Stimulated activated CD4-positive, alpha-beta T cell treated with anti-CD3 and anti-CD28 coated beads, Interleukin-15, amount 100 ng/mL, for 48 hours (primary cell): ENCODE results near the gene IRX3.

Source experiments
- DNase-seq, 2 donors: peaks; one replicate each; pipeline ENCODE4 v3.0.0-alpha.2; 2020; ENCODE audit warnings: low read depth in 2 of 2

IRX3 gene

DNA sequence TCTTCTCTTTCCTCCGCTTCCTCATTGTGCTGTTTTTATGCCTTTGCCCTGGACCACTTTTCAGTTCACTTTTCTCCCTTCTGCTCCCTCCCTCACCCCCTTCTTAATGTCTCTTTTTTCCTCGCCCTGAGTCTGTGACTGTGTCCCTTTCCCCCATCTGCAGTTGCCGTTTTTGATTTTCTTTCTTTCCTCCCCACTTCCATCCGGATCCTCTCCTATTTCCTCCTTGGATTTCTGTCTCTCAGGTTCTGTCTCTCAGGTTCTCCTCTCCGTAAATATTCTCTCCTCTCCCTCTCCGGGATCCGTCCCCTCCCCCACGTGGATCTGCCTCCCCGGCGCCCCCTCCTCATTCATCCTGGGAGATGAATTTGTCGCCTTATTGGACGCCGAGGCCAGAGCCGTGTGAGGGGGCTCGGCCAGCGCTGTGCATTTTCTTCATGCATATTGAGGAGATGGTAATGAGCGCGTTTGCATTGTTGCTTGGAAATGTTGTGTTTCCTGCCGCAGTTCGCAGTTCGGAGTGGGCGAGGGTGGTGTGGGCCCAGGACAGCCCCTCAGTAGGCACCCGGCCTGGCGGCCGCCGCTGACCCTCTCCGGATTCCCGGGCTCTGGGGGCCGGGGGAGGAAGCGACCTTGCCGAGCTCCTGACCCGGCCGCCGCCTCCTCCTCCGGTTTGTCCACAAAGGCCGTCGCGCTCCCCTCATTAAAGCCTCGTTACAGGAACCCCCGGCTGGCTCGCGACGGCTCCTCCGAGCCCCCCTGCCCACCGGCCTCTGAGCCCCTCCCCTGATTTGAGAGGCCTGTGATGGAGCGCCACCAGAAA is 4.5 kb upstream of the IRX3 start:
- no peak for DNase-seq

DNA sequence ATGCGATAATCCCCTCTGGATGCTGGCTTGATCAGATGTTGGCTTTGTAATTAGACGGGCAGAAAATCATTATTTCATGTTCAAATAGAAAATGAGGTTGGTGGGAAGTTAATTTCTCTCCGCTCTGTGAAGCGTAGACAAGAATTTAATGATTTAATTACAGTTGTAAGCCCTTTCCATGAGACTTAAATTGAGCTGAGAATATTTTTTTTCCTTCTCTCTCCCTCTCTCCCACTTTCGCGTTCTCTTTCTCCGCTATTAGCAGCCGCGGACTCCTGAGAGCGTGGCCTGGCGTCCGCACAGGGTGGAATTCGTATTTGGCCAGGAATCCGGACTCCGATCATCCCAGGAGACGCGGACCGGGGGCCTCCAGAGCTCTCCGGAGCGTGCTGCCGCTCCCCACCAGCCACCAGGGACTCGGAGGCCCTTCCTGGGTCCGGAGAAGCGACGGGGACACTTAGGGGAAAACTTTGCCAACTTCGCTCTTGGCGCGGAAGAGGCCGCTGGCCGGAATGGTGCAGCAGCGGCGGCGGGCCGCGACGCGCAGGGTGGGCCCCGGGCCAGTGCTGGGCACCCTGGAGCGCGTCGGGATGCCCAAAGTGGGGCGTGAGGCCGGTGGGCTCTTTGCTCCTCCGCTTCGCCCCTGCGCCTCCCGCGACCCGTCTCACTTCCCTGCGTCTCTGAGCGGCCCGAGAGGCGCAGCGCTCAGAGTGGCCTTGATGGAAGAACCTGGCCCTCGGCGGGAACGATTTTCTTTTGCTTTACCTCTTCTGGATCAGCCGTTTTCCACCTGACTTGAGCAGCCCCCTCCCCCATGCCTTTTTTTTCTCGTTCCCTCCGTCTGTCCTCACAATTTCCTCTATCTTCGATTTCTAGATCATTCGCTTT is 3.6 kb upstream of the IRX3 start:
- DNase-seq, result no peak

DNA sequence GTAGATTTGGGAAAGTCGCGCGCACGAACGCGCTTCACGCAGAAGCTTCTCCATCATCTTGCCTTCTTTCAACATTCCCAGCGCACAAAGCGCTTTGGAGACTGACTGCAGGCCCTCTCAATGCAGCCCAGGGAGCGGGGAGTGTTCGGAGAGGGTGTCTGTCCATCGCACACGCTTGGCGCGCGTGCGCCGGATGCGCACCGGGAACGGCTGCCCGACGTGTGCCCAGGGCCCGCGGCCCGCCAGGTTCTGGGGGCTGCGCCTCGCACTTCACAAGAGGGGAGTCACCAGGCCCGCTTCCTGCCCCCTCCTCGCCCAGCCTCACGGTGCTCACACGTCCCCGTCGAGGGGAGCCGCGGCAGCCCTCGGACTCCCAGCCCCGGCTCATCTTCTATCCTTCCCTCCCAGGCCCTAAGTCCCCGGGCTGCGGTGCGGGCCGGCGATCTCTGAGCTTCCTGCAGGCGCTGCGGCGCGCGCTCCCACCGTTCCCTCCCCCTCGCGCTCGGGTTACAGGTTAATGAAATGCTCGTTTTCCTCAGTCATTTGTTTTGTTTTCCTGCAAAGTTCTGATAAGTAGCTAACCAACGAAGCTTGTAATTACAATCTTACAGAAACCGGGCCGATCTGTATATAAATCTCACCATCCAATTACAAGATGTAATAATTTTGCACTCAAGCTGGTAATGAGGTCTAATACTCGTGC is 2.8 kb upstream of the IRX3 start:
- DNase-seq, result no peak

DNA sequence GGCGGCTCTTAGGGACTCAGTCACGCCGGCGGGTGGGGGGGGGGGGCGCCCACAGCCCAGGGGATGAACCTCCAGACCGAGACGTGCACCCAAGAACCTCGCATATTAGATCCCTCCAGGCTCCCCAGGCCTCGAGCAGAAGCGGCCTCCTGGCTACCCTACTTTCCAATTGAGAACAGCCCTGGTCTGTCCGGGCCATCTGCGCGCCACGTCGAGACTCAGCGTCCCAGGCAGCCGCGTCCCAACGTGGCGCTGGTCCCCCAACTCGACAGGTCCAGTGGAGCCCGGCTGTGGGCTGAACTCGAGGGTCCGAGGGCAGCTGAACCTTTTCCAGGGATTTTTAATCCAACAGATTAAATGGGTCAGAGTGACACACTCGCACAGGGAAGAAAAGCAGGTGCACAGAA is 2.3 kb upstream of the IRX3 start:
- no peak for DNase-seq

DNA sequence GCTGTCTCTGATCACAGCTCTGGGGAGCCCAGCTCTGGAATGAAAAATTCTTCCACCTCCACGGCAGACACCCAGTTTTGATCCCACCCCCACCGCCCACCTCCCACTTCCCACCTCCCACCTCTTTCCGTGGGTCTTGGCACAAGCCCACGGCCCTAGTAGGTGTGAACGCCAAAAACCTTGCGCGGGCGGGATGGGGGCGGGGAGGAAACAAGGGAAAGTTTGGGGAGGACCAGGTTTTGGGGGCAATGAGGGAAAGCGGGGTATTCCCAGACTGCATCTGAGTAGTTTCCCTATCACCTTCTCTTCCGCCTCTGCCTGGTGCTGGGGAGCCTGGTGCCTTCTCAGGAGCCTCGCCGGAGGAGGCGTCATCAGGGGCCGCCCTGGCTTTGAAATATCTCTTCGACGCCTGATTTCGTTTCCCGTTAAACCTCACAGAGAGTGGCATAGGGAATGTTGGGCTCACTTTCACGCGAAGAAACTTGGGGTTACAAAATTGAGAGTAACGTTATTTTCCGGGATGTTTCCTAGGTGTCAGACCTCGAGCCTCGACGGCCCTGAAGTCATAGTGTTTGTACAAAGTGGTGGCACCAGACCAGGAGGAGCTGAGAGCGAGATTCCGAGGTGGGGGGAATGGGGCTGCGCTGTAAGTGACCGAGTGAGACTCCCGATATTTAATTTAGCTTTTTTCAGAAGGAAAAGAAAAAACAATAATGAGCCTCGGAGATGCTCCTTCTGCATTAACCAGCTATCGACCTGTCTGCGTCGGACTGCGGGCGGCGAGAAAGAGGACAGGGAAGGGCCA is 1.6 kb upstream of the IRX3 start:
- no peak for DNase-seq

DNA sequence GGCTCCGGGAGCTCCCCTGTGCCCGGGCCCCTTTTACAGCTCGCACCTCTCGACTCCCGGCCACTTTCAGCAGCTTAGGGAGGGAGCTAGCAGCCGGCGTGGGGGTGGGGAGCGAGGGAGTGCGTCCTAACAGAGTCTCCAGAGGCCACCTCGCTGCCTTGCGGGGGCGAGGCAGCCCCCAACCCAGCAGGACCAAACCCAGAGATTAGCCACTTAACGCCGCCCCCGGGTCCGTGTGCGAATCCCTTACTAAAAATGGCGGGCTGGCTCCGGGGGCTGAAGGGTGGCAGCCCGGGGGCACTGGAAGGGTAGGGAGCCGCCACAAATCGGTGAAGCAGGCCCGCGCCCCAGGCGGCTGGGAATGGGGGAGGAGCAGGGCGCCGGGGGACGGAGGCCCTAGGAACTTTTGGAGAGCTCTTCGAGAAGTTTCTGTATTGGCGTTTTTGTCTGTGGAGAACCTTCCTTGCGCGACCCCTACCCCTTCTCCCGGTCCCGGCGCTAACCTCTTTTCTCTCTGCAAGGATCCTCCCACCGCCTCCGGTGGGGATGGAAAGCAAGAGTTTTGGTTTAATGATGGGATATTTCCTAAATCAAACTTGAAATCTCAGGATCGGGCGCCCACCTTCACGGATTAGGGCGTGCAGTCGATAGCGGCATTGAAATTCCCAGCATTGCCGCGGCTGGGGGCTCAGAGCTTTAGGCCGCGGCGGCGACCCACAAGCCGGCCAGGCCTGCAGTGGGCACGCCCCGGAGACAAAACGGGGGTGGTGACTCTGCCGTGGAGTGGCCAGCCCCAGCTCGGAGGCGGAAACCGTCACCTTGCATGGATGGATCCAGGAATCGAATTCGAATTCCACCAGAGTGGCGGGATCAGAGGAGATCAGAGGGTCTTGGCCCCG is 793 bp upstream of the IRX3 start:
- no peak for DNase-seq

DNA sequence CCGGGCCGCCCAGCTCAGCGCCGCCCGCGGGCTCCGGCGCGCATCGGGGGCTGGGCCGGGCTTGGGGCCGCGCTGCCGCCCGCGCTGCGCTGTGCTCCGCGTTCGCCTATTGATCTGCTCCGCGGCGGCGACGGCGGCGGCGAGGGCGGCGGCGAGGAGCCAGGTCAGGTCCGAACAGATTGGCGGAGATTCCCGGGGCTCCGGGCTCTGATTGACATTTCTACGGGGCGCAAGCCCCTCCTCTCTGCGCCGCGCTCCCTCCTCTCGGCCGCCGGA is 559 bp downstream of the IRX3 start:
- no peak for DNase-seq

DNA sequence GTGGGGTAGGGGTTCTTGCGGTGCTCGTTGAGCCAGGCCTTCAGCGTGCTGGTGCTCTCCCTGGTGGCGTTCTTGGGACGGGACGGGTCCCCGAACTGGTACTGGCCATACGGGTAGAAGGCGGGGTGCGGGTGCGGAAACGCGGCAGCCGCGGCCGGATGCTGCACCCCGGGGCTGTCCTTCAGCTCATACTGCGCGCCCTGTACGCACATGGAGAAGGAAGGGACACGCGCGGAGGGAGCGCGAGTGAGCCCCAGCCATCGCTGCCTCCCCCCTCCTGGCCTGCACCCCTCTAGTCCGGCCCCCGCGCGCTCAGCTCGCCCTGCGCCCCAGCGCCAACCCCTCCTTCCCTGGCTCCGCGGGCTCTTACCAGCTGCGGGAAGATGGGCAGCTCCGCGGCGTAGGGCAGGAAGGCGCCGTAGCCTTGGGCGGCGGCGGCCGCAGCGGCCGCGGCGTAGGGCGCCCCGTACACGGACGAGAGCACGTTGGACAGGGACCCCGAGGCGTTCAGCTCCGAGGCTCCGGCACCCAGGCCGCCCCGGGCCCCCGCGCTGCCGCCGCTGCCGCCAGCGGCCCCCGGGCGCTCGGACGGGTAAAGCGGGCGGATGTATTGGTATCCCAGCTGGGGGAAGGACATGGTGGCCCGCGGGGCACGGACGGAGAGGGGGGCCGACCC is 1.0 kb downstream of the IRX3 start:
- no peak for DNase-seq

DNA sequence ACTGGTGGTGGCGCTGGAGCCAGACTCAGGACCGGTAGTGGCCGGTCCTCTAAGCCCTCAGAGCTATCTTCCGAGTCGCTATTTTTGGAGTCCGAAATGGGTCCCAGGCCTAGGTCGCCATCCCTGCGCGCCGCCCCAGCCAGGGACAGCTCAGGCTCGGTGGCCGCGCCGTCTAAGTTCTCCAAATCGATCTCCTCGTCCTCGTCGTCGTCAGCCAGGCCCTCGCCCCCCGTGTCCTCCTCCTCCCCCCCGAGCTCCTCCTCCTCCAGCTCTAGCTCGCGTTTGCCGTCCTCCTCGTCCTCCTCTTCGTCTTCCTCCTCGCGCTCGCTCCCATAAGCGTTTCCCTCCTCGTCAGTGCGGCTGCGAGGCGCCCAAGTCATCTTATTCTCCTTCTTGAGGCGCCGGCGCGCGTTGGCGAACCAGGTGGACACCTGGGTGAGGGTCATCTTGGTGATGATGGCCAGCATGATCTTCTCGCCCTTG is 1.6 kb downstream of the IRX3 start:
- DNase-seq, result no peak

DNA sequence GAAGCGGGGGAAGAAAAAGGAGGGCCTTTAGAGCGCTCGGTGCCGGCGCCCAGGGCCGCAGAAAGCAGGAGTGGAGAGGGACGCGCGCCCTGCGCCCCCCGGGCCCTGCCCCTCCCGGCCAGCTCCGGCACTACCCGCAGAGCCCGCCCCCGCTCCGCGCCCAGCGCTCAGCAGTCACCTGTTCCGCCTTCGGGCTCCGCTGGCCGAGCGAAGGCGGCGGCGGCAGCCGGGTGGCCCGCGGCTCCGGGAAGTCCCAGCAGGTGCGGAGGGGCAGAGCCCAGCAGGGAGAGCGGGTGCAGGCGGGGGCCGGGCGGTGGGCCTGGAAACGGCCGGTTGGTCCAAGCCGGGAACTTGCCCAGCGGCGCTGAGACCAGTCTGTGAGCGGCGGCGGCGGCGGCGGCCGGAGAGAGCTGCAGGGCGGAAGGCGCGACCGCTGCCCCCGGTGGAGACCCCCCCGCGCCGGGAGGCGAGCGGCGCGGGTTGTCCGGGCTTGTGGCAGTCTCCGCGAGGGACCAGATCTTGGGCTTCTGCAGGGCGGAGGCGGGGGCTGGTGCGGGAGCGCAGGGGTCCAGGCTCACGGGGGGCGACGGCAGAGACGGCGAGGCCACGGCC is 2.2 kb downstream of the IRX3 start:
- DNase-seq, result no peak

DNA sequence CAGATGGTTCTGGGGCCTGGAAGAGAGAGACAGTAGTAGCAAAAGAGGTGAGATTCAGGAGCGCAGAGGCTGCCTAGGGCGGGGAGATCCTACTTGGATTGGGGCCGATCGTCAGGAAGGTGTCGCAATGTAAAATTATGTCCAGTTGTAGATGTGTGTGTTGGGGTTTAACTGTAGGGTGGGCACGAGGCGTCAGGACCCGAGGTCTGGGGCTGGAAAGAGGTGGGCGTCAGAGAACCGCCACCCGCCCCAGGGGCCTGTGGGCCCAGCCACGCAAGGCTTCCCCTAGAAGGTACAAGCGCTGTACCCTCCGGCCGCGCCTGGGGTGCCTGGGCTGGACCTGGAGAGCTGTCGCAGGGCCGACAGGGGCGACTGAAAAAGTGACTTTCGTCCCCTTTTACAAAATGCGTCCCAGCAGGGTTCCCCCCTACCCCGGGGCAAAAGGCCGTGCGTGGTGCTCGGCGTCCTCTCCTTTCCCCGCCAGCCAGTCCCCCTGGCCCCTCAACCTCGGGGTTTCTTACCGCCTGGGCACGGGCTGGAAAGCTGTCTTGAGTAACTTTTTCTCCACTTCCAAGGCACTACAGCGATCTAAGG is 2.8 kb downstream of the IRX3 start:
- no peak for DNase-seq

DNA sequence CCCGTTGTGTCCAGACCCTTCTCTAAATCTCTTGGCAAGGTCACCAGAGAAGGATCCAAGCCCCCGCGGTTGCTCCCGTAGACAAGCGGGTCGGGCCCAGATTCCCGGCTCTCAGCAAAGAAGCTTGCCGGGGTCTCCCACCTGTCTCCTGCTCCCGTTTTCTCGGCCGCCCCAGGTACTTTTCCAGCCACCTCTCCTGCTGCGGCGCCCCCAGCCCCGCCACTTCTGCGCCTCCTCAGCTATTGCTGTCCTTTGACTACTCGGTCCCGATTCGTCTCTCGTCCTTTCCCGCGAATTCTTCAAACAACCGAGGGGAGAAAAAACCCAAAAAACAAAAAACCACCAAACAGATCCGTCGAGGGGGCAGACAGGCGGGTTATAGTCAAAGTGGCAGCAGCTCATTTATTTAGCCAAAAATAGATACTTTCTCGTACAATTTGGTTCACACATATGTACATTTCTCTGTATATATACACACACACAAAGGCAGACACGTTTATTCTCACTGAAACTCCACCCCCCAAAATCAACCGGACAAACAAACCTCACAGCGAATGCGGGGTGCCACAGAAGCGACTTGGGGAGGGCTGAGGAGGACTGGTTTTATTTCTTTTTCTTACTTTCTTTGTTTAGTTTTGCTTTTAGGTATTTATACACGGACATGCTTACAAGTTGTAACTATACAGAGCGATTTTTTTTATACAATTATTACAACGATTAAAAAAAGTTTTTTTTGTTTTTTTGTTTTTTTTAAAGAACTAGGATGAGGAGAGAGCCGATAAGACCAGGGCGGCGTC is 3.5 kb downstream of the IRX3 start:
- DNase-seq, result no peak

DNA sequence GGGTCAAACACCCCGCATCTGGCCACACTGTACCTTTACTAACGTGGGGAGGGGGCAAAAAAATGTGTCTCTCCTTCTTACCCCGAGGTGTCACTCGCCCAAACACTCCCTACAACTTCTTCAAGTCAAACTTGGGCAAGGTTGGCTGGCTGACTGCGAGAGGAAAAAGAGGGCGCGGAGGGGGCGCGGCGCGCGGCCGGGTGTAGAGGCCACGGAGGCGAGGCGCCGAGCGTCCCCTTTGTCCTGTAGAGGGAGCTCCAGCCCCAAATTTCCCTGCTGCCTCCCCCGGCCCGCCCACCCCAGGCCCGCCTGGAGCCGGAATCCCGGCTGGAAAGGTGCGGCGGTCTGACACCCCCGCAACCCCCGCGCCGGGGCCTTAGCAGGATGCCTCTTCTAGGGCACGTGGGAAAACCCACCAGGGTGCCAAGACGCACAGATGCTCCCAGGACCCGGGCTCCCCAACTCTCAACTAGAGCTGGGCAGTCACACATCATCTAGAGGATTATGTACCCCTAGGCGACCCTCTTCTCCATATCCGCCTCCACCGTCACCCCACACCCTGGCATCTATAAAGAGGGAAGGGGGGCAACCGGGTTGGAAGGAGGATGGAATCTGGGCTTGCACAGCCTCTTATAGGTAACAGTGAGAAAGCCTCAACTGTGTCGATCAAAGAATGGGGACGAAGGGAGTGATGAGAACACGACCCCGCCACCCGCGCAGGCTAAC is 4.2 kb downstream of the IRX3 start:
- DNase-seq, result peak in 1 of 2 donors; percentile 24

DNA sequence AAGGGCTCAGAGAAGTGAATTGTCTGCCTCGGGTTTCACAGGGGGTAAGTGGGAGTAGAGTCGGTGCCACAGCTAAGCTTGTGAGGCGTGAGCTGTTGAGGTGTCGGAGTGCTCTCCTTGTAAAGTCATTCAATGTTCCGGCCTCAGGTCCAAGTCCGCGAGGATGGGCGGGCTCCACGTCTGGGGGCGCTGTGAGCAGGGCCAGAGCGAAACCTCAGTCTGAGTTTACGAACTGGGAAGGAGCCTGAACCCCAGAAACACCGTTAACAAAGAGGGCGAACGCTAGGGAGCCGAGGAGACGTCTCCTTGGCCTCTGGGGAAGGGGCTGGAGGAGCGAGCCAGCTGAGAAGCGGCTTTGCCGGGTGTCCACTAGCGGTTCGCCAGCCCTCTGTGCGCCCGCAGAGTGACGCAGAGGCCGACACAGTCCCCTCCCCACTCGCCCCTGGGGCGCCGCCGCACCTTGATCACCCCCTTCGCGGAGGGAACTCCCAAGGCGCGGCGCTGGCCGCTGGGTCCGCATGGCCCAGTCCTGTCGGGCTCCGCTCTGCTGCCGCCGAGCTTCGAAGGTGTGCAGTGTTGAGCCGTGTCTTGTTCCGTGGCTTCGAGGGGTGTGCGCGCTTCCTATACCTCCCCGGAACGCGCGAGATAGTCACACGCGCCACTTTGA is 4.9 kb downstream of the IRX3 start:
- DNase-seq, result no peak

DNA sequence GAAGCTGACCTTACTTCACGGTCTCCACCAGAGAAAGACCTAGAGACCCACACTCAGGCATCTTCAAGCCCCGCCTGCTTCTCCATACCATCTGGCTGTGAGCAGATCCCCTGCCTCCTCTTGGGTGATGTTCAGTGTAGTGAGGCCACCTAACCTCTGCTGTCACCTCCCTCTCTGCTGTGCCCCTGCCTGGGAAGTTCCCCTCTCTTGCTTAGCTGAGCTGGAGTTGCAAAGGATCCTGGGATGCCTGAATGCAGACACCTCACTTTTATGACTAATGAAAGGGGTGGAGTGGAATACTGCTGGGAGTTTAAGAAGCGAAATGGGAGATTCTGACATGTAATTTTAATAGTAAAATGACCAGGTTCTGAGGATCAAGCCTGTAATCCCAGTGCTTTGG is 5.8 kb downstream of the IRX3 start:
- no peak for DNase-seq

DNA sequence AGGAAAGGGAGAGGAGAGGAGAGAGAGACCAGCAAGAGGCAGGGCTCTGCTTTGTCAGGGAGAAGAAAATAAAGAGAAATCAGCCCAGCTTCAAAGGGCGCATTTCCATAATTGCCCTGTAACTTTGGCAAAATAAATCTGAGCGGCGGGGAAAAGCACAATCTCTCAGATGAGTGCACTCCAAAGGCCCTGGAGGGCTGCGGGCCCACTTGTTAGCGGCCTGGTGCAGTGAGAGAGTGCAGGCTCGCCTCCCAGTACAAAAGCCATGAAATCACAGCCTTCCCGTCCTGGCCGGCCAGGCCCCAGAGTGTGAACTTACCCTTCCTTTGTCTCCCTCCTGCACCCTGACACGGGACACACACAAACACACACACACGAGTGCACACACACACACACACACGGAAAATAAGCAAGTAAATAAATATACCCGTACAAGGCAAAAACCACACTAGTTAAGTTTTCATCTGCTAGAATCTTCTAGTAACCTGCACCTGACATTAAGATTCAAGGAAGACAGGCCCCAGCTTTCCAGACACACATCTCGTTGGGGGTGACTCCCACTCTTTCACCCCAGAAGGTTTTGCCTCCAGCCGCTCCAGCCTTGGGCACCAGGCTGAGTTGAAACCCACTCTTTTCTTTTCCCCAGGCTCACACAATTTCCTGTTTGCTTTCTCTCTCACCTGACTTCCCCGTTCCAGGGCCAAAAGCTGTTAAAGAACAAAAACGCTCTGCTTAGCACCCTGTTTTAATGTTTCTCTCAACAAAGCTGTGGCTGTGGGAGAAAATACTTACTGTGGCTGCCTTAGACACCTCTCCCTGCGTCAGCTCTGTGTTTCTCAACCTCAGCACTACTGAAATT is 8.5 kb downstream of the IRX3 start:
- no peak for DNase-seq
